Measurements from ENCODE around the gene DBN1. TPM values are rescaled to one million over a fixed set of nuclear protein-coding genes. Genes with fewer than 3 reads are reported as not detected.

The DBN1 gene
- total RNA-seq, 2 experiments from 2014 or later = 82.5 to 87.0 TPM

GRCh38 chr5:177410575-177410974 lies 62.9 kb downstream of the DBN1 start:
- ATAC-seq (ENCODE audit: low read depth) = peak; percentile 50
- POLR2A ChIA-PET = interaction anchor here (0.9 to 4.6 kb wide), 3 partner anchors 17 to 34 kb away, joined by 6 to 30 read pairs (median 6); partner anchors contain the start of gene GRK6
- H3K4me1 Mint-ChIP-seq = peaks cover 34% of the 10 kb centered on the region

GRCh38 chr5:177409043-177409801 lies 64.2 kb downstream of the DBN1 start, which contains the start of gene F12:
TSS of gene F12 (minus strand) at chr5:177409564. CDS start at chr5:177409527, 37 bp downstream.
- POLR2A ChIA-PET = interaction anchor here (0.6 to 4.6 kb wide), 5 partner anchors 18 to 270 kb away, joined by 3 to 30 read pairs (median 3); partner anchors contain the start of genes GRK6 and PRR7
- Mint-ChIP-seq H3K27me3 (peaks cover 1% of the 10 kb centered on the region), H3K27ac (peak within 1 kb of the TSS; percentile 65), H3K36me3 (peaks cover 3% of the 10 kb centered on the region), H3K4me3 (peak within 1 kb of the TSS; percentile 2), H3K4me1 (peaks cover 40% of the 10 kb centered on the region), H3K9me3 (no peaks in the 10 kb centered on the region)
- ATAC-seq (ENCODE audit: low read depth) (no peak), DNase-seq (no peak)

More at GRCh38 chr5:177410575-177410974, 62.9 kb downstream of the DBN1 start:
- H3K36me3 Mint-ChIP-seq = peaks cover 3% of the 10 kb centered on the region
- no peaks in the 10 kb centered on the region for H3K27me3 Mint-ChIP-seq
- no peak for DNase-seq
- no peaks in the 10 kb centered on the region for H3K9me3 Mint-ChIP-seq
- peak overlapping the region; percentile 65 for H3K27ac Mint-ChIP-seq
- peak overlapping the region; percentile 2 for H3K4me3 Mint-ChIP-seq

Other genes with a start within 250 kb of the DBN1 start
- 10 to 100 TPM; 39.0 to 46.6 TPM for gene RAB24, start 169.9 kb downstream of the DBN1 start, total RNA-seq
- 100 to 1,000 TPM; 104 TPM for gene PRELID1, start 169.8 kb downstream of the DBN1 start, total RNA-seq
- gene MXD3, start 161.7 kb downstream of the DBN1 start, total RNA-seq = 10 to 100 TPM; 85.0 to 94.0 TPM
- gene LMAN2, start 122.0 kb downstream of the DBN1 start, total RNA-seq = 100 to 1,000 TPM; 110 to 116 TPM
- gene RGS14, start 115.7 kb downstream of the DBN1 start, total RNA-seq = 100 to 1,000 TPM; 113 to 124 TPM
- gene SLC34A1, start 89.2 kb downstream of the DBN1 start, total RNA-seq = 1 to 10 TPM; 1.9 to 2.1 TPM
- gene PFN3, start 73.0 kb downstream of the DBN1 start, total RNA-seq = not detected
- 1 to 10 TPM; 2.2 to 2.8 TPM for gene F12, start 64.1 kb downstream of the DBN1 start, total RNA-seq
- gene GRK6, start 47.0 kb downstream of the DBN1 start, total RNA-seq = 100 to 1,000 TPM; 181 to 186 TPM
- 10 to 100 TPM; 10.0 to 10.6 TPM for gene PRR7, start 26.8 kb downstream of the DBN1 start, total RNA-seq
- 10 to 100 TPM; 51.6 to 60.6 TPM for gene PDLIM7, start 24.0 kb upstream of the DBN1 start, total RNA-seq
- gene DOK3, start 36.2 kb upstream of the DBN1 start, total RNA-seq = 1 to 10 TPM; 3.7 to 6.0 TPM
- gene DDX41, start 43.3 kb upstream of the DBN1 start, total RNA-seq = 100 to 1,000 TPM; 132 to 135 TPM
- 100 to 1,000 TPM; 142 to 153 TPM for gene FAM193B, start 80.9 kb upstream of the DBN1 start, total RNA-seq
- 10 to 100 TPM; 81.0 to 83.2 TPM for gene TMED9, start 118.6 kb upstream of the DBN1 start, total RNA-seq
- 10 to 100 TPM; 26.2 to 28.5 TPM for gene B4GALT7, start 126.5 kb upstream of the DBN1 start, total RNA-seq

All from activated naive CD8-positive, alpha-beta T cell treated with anti-CD3 and anti-CD28 coated beads, Interleukin-2, amount 10 ng/mL, durations not matched to agents 7 days and 5 days (primary cell).